ENCODE measurements around the gene TBC1D5.
"Not testable (repeated sequence)": the region's sequence is repeated elsewhere in the genome, so short reads cannot be mapped to it uniquely, and the experiment has no call there.

The TBC1D5 gene

DNA sequence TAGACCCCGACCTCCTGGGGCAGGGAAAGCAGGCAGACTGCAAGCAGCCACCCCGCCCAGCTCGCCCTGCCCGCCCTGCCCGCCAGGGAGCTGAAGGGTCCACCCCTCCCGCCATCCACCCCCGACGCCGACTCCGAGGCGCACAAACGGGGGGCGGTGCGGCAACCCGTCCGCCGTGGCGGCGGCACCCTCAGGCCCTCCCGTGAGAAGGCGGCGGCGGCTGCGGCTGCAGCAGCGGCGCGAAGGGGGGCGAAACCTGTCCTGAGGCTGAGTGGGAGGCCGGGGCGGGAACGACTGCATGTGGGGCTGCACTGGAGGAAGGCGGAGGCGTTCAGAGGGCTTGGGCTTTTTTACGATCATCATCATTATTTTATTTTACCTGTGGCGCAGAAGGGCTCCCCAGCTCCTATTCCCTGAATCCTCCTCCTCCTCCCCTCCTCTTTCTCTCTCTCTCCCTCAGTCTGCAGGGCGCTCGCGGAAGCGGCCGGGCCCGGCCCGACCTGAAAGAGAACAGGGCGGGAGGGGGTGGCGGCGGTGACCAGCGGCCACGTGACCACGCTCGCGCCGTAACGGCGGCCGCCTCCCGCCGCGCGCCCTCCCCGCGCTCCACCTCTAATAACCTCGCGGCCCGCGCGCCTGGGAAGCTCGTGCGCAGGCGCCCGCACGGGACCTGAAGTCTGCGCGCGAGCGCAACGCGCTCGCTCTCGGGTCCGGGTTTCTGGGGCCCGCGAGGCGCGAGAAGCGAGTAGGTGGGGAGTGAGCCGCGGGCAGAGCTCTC lies at the start of gene TBC1D5:
Gene TBC1D5 (minus strand): TSS at position 530 of the 778 bp plus-strand sequence. CDS start 234,061 bp downstream, outside the sequence.
- peak; percentile 93 for DNase-seq (ENCODE audit: low spot score)

DNA sequence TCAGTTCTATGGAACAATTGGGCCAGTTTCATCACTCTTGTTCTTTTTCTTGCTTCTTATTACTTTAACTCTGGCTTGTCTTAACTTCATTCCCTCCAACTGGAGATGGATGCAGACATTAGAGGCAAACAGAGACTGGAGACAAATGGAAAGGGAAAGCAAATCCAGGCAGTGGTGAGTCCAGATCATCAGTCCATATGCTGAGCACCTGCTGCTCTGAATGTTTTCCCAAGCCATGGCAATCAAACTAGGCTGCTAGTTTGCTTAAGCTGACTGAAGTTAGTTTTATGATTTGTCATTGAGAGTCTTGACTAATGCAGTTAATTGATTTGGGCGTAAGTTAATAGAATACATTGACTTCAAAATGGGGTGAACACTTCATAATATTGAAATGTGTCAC lies 41.0 kb upstream of the TBC1D5 start:
- no peak for DNase-seq (ENCODE audit: low spot score)

GRCh38 chr3:17782751-17783150 lies 40.3 kb upstream of the TBC1D5 start:
- no peak for DNase-seq (ENCODE audit: low spot score)

- not testable (repeated sequence) for DNase-seq (ENCODE audit: low spot score)
Observed at GRCh38 chr3:17780369-17780768, 37.9 kb upstream of the TBC1D5 start.

DNA sequence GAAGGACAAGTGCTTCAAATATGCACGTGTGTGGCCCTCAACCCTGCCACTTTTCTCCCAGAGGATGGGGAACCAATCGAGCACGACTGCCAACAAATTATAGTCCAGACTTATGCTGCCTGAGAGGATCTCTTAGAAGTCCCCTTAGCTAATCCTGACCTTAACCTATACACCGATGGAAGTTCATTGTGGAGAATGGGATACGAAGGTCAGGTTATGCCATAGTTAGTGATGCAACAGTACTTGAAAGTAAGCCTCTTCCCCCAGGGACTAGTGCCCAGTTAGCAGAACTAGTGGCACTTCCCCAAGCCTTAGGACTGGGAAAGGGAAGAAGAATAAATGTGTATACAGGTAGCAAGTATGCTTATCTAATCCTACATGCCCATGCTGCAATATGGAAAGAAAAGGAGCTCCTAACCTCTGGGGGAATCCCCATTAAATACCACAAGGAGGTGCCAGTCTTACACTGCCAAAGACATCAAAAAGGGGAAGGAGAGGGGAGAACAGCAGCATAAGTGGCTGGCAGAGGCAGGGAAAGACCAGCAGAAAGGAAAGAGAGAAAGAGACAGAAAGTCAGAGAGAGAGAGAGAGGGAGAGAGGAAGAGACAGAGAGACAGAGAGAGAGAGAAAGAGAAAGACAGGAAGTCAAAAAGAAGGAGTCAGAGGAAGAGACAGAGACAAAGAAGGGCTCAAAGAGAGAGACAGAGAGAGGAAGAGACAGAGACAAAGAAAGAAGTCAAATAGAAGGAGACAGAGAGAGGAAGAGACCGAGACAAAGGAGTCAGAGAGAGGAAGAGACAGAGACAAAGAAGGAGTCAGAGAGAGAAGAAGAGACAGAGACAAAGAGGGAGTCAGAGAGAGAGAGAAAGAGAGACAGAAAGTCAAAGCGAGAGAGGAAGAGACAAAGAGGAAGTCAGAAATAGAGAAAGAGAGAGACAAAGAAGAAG lies 37.1 kb upstream of the TBC1D5 start:
- DNase-seq (ENCODE audit: low spot score), result not testable (repeated sequence)

DNA sequence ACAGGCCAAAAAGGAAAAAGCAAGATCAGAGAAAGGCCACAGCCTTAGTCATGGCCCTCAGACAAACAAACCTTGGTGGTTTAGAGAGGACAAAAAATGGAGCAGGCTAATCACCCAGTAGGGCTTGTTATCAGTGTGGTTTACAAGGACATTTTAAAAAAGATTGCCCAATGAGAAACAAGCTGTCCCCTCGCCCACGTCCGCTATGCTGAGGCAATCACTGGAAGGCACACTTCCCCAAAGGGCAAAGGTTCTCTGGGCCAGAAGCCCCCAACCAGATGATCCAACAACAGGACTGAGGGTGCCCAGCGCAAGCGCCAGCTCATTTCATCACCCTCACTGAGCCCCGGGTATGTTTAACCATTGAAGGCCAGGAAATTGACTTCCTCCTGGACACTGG lies 34.9 kb upstream of the TBC1D5 start:
- DNase-seq (ENCODE audit: low spot score), result not testable (repeated sequence)

DNA sequence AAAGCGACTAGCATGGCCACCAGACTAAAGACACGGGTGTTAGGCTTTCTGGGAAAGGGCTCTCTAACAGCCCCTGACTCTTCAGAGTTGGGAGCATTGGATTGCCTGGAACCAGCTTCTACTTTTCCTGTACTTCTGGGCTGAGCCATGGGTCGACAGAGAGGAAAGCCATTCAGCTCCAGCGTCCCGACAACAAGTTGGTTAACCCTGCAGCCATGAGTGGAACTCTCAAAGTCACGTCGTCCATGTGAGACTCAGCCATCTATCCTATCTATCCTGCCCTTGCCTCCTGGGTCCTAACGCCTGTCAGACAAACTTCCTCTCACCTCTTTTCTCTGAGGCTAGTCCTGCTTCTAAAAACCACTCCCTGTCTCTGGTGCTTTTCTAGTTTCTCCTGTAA lies 32.6 kb upstream of the TBC1D5 start:
- no peak for DNase-seq (ENCODE audit: low spot score)

DNA sequence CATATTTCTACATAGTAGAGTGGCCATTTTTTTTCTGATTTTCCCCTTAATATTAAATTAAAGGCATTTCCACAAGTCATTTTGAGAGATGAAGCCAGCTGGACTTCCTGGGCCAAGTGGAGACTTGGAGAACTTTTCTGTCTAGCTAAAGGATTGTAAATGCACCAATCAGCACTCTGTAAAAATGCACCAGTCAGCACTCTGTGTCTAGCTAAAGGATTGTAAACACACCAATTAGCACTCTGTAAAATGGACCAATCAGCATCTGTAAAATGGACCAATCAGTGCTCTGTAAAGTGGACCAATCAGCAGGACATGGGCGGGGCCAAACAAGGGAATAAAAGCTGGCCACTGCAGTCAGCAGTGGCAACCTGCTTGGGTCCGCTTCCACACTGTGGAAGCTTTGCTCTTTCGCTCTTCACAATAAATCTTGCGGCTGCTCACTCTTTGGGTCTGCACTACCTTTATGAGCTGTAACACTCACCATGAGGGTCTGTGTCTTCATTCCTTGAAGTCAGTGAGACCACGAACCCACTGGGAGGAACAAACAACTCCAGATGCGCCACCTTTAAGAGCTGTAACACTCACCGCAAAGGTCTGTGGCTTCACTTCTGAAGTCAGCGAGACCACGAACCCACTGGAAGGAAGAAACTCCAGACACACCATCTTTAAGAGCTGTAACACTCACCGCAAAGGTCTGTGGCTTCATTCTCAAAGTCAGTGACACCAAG lies 31.9 kb upstream of the TBC1D5 start:
- DNase-seq (ENCODE audit: low spot score), result peak; percentile 6

- DNase-seq (ENCODE audit: low spot score), result no peak
Observed at GRCh38 chr3:17772556-17772955, 30.1 kb upstream of the TBC1D5 start.

- DNase-seq (ENCODE audit: low spot score), result no peak
Observed at GRCh38 chr3:17771177-17772017, 29.0 kb upstream of the TBC1D5 start.

DNA sequence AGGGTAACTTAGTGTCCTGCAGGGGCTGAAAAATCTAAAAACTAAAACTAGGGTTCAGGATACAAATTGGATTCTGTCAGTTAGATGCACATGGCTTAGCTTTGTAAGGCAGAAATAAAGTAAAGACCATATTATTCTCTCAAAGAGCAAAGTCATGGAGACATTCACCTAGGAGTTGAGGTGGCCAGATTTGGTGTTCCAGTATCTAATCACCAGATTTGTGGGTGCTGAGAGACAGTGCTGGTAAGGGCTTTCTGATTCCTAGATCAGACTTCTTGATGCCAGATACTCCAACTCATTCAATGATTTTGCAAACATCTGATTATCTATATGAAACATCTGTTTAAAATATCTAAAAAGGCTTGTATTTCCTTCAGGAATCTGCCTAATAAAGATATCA lies 28.3 kb upstream of the TBC1D5 start:
- DNase-seq (ENCODE audit: low spot score), result no peak

DNA sequence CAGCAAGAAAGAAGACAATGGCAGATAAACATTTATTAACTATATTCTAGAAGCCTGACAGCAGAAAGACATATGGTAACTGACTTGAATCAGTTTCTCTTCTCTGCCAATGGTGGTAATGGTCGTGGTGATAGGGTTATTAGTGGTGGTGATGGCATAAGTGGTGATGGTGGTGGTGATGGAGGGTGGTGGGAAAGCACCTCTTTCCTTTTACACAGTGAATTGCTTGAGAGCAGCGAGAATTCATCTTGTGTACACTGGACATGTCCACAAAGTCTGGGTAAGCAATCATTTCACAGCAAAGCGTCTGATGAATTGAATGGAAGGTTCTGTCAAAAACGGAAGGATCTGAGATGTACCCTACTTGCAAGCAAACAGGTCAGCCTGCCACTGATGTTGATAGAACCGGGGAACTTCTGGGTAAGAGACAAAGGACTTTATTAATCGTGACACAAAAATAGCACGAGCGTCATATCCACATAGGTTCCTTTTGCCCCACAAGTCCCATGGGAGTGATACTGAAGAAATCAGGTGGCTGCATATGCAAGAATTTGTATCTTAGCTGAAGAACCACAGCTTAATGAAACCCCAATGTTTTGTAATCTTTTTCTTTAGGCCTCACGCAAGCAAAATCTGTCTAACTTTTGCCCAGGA lies 23.5 kb upstream of the TBC1D5 start:
- no peak for DNase-seq (ENCODE audit: low spot score)

GRCh38 chr3:17761563-17761962 lies 19.1 kb upstream of the TBC1D5 start:
- no peak for DNase-seq (ENCODE audit: low spot score)

- DNase-seq (ENCODE audit: low spot score), result no peak
Observed at GRCh38 chr3:17759901-17760300, 17.5 kb upstream of the TBC1D5 start.

- no peak for DNase-seq (ENCODE audit: low spot score)
Observed at GRCh38 chr3:17755836-17756235, 13.4 kb upstream of the TBC1D5 start.

GRCh38 chr3:17753632-17753992 lies 11.2 kb upstream of the TBC1D5 start:
- DNase-seq (ENCODE audit: low spot score), result no peak

- no peak for DNase-seq (ENCODE audit: low spot score)
Observed at GRCh38 chr3:17752876-17753631, 10.6 kb upstream of the TBC1D5 start.

DNA sequence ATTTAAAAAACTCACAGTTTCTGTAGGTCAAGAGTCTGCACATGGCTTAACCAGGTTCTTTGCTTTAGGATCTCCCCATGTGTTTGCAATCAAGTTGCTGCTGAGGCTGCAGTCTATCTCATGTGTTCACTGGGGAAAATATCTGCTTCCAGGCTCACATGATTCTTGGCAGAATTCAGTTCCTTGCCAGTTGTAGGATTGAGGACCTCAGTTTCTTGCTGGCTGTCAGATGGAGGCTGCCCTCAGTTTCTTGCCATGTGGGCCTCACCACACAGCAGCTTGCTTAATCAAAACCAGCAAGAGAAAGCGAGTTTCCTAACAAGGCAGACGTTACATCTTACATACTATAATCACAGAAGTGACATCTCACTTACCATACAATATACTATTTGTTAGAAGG lies 10.0 kb upstream of the TBC1D5 start:
- no peak for DNase-seq (ENCODE audit: low spot score)

DNA sequence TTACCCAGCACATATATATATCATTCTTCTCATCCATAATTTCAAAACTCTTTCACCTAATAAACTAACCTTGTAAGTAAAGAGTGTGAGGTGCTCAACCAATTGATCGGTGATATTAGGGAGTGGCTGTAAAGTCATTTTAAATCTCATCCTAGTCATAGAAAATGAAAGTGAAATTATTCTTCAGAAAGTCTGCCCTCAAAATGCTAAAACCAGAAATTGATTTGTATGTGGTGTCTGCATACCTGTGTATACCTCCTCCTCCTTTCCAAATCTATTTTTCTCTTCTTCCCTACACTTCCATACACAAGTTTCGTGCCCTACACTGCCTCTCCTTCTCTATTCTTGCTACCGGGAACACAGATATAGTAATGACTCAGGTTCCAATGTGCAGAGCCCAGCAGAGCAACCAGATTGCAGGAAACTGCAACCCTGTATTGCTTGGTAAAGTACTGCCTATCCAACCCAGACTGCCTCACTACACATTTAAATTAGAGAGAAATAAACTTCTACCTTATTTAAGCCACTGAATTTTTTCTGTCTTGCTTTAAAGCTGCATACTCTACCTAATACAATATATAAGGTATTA lies 7.4 kb upstream of the TBC1D5 start:
- no peak for DNase-seq (ENCODE audit: low spot score)

DNA sequence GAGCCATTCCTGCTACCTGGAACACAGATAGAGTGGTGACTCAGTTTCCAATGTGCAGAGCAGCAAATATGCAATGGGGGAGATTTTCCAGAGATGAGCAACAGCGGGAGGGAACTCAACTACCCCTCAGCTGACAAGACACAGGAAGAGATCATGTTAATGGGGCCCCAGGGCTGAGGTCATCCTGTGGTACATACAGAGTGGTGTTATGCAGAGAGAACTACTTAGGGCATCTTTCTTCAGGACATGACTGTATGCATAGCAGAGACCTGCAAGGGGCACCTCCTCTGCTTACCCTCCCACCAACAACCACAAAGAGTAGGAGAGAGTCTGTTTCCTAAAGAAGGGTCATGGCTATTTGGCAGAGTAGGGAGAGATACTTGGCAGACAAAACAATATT lies 6.8 kb upstream of the TBC1D5 start:
- no peak for DNase-seq (ENCODE audit: low spot score)
